ENCODE measurements around the gene SEMA3E. TPM values are rescaled to one million over a fixed set of nuclear protein-coding genes. Genes with fewer than 3 reads are reported as not detected.

Gene SEMA3E
- total RNA-seq, 1 experiment from 2014 or later = 0.20 TPM

DNA sequence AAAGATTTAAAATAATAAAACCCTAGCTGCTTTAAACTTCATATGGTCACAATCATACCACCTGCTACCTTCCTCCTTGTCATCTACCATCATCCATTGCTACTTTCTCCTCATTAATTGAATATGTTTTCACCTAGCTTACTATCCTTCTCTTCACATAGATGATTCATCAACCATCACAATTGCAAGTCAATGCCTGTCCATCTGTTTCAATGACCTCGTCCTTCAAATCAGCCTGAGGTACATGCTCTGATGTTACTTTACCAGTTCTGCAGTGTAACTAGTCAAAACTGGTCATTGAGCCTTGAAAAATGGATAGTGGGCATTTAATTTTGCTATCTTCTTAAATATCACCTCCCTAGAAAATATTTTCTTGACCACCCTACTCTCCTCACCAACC is 164.7 kb downstream of the SEMA3E start:
- CTCF ChIA-PET = no interaction called here
- Mint-ChIP-seq H3K4me1 (ENCODE audit: low read depth, unreplicated experiment) (no peaks in the 10 kb centered on the region), H3K9me3 (ENCODE audit: unreplicated experiment) (no peaks in the 10 kb centered on the region), H3K27me3 (ENCODE audit: insufficient read depth, unreplicated experiment) (peaks cover 23% of the 10 kb centered on the region), H3K27ac (ENCODE audit: unreplicated experiment) (no peak overlapping the region), H3K4me3 (ENCODE audit: unreplicated experiment) (no peak overlapping the region), H3K36me3 (ENCODE audit: insufficient read depth, unreplicated experiment) (no peaks in the 10 kb centered on the region)
- TF ChIP-seq, protein P1, sequence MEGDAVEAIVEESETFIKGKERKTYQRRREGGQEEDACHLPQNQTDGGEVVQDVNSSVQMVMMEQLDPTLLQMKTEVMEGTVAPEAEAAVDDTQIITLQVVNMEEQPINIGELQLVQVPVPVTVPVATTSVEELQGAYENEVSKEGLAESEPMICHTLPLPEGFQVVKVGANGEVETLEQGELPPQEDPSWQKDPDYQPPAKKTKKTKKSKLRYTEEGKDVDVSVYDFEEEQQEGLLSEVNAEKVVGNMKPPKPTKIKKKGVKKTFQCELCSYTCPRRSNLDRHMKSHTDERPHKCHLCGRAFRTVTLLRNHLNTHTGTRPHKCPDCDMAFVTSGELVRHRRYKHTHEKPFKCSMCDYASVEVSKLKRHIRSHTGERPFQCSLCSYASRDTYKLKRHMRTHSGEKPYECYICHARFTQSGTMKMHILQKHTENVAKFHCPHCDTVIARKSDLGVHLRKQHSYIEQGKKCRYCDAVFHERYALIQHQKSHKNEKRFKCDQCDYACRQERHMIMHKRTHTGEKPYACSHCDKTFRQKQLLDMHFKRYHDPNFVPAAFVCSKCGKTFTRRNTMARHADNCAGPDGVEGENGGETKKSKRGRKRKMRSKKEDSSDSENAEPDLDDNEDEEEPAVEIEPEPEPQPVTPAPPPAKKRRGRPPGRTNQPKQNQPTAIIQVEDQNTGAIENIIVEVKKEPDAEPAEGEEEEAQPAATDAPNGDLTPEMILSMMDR (IDR thresholded peaks at IDR 0.05; ENCODE audit: insufficient read depth in 1 of 2, low read depth in 1 of 2, low read length in 1 of 2, severe bottlenecking in 1 of 2, unreplicated experiment in 1 of 2) = no peak
- BruUV-seq (replicated peaks) = no TSS peak
- Histone ChIP-seq H3K27me3 (replicated peaks; ENCODE audit: control insufficient read depth, insufficient read depth, low read length) (no peaks in the 10 kb centered on the region), H3K4me3 (ENCODE audit: low read depth, low read length) (no peak overlapping the region), H3K9me3 (no peaks in the 10 kb centered on the region), H3K36me3 (ENCODE audit: control insufficient read depth, insufficient read depth, low read length) (no peaks in the 10 kb centered on the region), H3K4me1 (no peaks in the 10 kb centered on the region)
- POLR2A ChIA-PET = no interaction called here
- intact Hi-C loops (cut with micrococcal nuclease; ENCODE audit: unreplicated experiment) = no loop called here
- DNase-seq = no peak

DNA sequence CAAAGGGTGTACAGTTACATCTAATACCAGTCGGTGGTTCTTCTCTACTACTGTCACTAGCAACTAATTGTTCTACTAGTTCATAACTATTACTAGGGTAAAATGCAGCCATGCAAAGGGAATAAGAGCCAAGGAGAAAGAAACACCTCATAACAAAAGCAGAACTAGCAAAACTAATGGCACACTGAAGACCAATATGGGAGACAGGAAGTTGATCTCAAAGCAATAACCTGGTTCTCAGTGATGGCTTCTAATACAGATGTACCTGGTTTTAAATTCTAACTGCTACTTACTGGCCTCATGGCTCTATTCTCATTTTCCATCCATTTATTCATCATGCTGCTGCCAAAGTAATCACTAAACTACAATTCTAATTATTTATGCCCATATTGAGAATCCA is 170.3 kb downstream of the SEMA3E start:
- no peak overlapping the region for H3K27ac Mint-ChIP-seq (ENCODE audit: unreplicated experiment)

DNA sequence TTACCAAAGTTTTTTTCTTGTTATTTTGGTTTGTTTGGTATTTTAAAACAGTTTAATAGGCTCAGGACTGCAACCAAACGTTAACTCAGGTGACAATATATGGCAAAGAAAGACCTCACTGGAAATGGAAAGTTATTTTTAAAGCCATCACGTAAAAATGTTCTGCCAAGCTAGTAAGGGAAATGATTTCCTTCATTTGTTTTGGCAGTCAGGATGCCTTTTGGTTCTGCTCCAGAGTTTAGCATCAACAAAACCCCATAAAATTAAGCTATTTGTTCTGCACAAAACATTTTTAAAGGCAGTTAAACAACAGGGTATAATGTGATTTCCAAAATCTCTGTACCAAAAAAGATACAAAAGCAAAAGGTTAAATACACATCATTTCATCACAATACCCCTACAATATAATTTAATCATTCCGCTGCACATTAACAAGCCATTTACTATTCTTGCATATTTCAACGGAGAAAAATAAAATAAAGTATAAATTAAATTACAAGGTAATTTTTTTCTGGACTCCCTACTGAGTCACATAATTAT is 172.4 kb downstream of the SEMA3E start:
- no peak overlapping the region for H3K4me3 Mint-ChIP-seq (ENCODE audit: unreplicated experiment)
- H3K27ac Mint-ChIP-seq (ENCODE audit: unreplicated experiment) = no peak overlapping the region
- intact Hi-C loops (cut with micrococcal nuclease; ENCODE audit: unreplicated experiment) = no loop called here
- CTCF ChIA-PET = no interaction called here
- H3K4me1 ChIP-seq = no peaks in the 10 kb centered on the region
- no TSS peak for BruUV-seq (replicated peaks)
- H3K9me3 Mint-ChIP-seq (ENCODE audit: unreplicated experiment) = no peaks in the 10 kb centered on the region
- H3K36me3 Mint-ChIP-seq (ENCODE audit: insufficient read depth, unreplicated experiment) = no peaks in the 10 kb centered on the region
- no peaks in the 10 kb centered on the region for H3K36me3 ChIP-seq (ENCODE audit: control insufficient read depth, insufficient read depth, low read length)
- DNase-seq = no peak
- POLR2A ChIA-PET = no interaction called here
- H3K27me3 Mint-ChIP-seq (ENCODE audit: insufficient read depth, unreplicated experiment) = peaks cover 6% of the 10 kb centered on the region
- H3K4me1 Mint-ChIP-seq (ENCODE audit: low read depth, unreplicated experiment) = no peaks in the 10 kb centered on the region
- no peaks in the 10 kb centered on the region for H3K27me3 ChIP-seq (replicated peaks; ENCODE audit: control insufficient read depth, insufficient read depth, low read length)
- H3K9me3 ChIP-seq = no peaks in the 10 kb centered on the region
- no peak overlapping the region for H3K4me3 ChIP-seq (ENCODE audit: low read depth, low read length)
- TF ChIP-seq, protein P1 (IDR thresholded peaks at IDR 0.05; ENCODE audit: insufficient read depth in 1 of 2, low read depth in 1 of 2, low read length in 1 of 2, severe bottlenecking in 1 of 2, unreplicated experiment in 1 of 2) = no peak

More for the DNA sequence above, 170.3 kb downstream of the SEMA3E start:
- Histone ChIP-seq H3K4me3 (ENCODE audit: low read depth, low read length) (no peak overlapping the region), H3K27me3 (replicated peaks; ENCODE audit: control insufficient read depth, insufficient read depth, low read length) (no peaks in the 10 kb centered on the region), H3K4me1 (no peaks in the 10 kb centered on the region), H3K36me3 (ENCODE audit: control insufficient read depth, insufficient read depth, low read length) (no peaks in the 10 kb centered on the region), H3K9me3 (no peaks in the 10 kb centered on the region)
- no peak for DNase-seq
- intact Hi-C loops (cut with micrococcal nuclease; ENCODE audit: unreplicated experiment) = no loop called here
- Mint-ChIP-seq H3K27me3 (ENCODE audit: insufficient read depth, unreplicated experiment) (peaks cover 9% of the 10 kb centered on the region), H3K36me3 (ENCODE audit: insufficient read depth, unreplicated experiment) (no peaks in the 10 kb centered on the region), H3K4me1 (ENCODE audit: low read depth, unreplicated experiment) (no peaks in the 10 kb centered on the region), H3K9me3 (ENCODE audit: unreplicated experiment) (no peaks in the 10 kb centered on the region), H3K4me3 (ENCODE audit: unreplicated experiment) (no peak overlapping the region)
- ChIA-PET CTCF (no interaction called here), POLR2A (no interaction called here)
- TF ChIP-seq, protein P1 (IDR thresholded peaks at IDR 0.05; ENCODE audit: insufficient read depth in 1 of 2, low read depth in 1 of 2, low read length in 1 of 2, severe bottlenecking in 1 of 2, unreplicated experiment in 1 of 2) = no peak
- no TSS peak for BruUV-seq (replicated peaks)
